ENCODE measurements around the gene VSIG2. TPM values are rescaled to one million over a fixed set of nuclear protein-coding genes. Genes with fewer than 3 reads are reported as not detected.

The VSIG2 gene
- total RNA-seq, 2 experiments from 2014 or later = 0.31 to 0.34 TPM

- peaks cover 6% of the 10 kb centered on the region for H3K4me1 Mint-ChIP-seq (ENCODE audit: low read depth)
- ChIA-PET POLR2A (interaction anchor here (1.5 kb wide), 1 partner anchor 11 kb away, joined by 4 read pairs; no protein-coding TSS in a partner anchor), CTCF (interaction anchor here (1.3 to 8.3 kb wide), 16 partner anchors 8 to 115 kb away, joined by 3 to 107 read pairs (median 6); partner anchors contain the start of genes ESAM, SIAE and SPA17)
- peaks cover 1% of the 10 kb centered on the region for H3K36me3 Mint-ChIP-seq
- H3K4me3 Mint-ChIP-seq = peak overlapping the region; percentile 87
- peak overlapping the region; percentile 2 for H3K27ac Mint-ChIP-seq
- intact Hi-C loops (cut with micrococcal nuclease) = loop anchor here (1.0 to 5.0 kb wide), 6 partner anchors 51 to 765 kb away; partner anchors contain the start of genes CCDC15, ROBO3 and TBRG1
- H3K27me3 Mint-ChIP-seq = no peaks in the 10 kb centered on the region
- no peaks in the 10 kb centered on the region for H3K9me3 Mint-ChIP-seq
- no peak for DNase-seq
Observed at GRCh38 chr11:124747406-124748099, 4.5 kb downstream of the VSIG2 start.

GRCh38 chr11:124746621-124747243 lies 5.3 kb downstream of the VSIG2 start:
- peaks cover 6% of the 10 kb centered on the region for H3K4me1 Mint-ChIP-seq (ENCODE audit: low read depth)
- peaks cover 1% of the 10 kb centered on the region for H3K36me3 Mint-ChIP-seq
- no peaks in the 10 kb centered on the region for H3K27me3 Mint-ChIP-seq
- intact Hi-C loops (cut with micrococcal nuclease) = loop anchor here (1.0 to 5.0 kb wide), 9 partner anchors 12 to 766 kb away; partner anchors contain the start of genes CCDC15, ROBO3, SIAE and SPA17
- peak overlapping the region; percentile 89 for H3K27ac Mint-ChIP-seq
- H3K9me3 Mint-ChIP-seq = no peaks in the 10 kb centered on the region
- peak overlapping the region; percentile 87 for H3K4me3 Mint-ChIP-seq
- ChIA-PET POLR2A (interaction anchor here (1.0 to 2.0 kb wide), 4 partner anchors 12 to 73 kb away, joined by 3 to 9 read pairs (median 6); partner anchors contain the start of genes MSANTD2, SIAE and SPA17), CTCF (interaction anchor here (0.5 to 8.3 kb wide), 25 partner anchors 9 to 395 kb away, joined by 3 to 107 read pairs (median 5); partner anchors contain the start of genes ESAM, SIAE and SPA17)
- peak; percentile 85 for DNase-seq

GRCh38 chr11:124745835-124746620 lies 6.0 kb downstream of the VSIG2 start:
- peak; percentile 61 for DNase-seq
- ChIA-PET CTCF (interaction anchor here (0.5 to 8.3 kb wide), 27 partner anchors 9 to 396 kb away, joined by 3 to 107 read pairs (median 5); partner anchors contain the start of genes ESAM, SIAE and SPA17), POLR2A (interaction anchor here (1.0 to 2.0 kb wide), 4 partner anchors 13 to 73 kb away, joined by 3 to 9 read pairs (median 6); partner anchors contain the start of genes MSANTD2, SIAE and SPA17)
- Mint-ChIP-seq H3K9me3 (no peaks in the 10 kb centered on the region), H3K36me3 (peaks cover 1% of the 10 kb centered on the region), H3K27ac (peak overlapping the region; percentile 89), H3K27me3 (peaks cover 1% of the 10 kb centered on the region), H3K4me3 (peak overlapping the region; percentile 87), H3K4me1 (ENCODE audit: low read depth) (peaks cover 6% of the 10 kb centered on the region)
- intact Hi-C loops (cut with micrococcal nuclease) = loop anchor here (1.0 to 5.0 kb wide), 8 partner anchors 12 to 766 kb away; partner anchors contain the start of genes CCDC15, ROBO3, SIAE and SPA17

- peaks cover 1% of the 10 kb centered on the region for H3K36me3 Mint-ChIP-seq
- peak overlapping the region; percentile 46 for H3K4me3 Mint-ChIP-seq
- ChIA-PET POLR2A (interaction anchor here (1.9 to 2.0 kb wide), 2 partner anchors 55 to 72 kb away, joined by 9 read pairs; partner anchors contain the start of genes MSANTD2, SIAE and SPA17), CTCF (interaction anchor here (0.6 to 8.3 kb wide), 9 partner anchors 9 to 131 kb away, joined by 3 to 107 read pairs (median 5); partner anchors contain the start of genes ESAM, SIAE and SPA17)
- peaks cover 1% of the 10 kb centered on the region for H3K27me3 Mint-ChIP-seq
- intact Hi-C loops (cut with micrococcal nuclease) = loop anchor here (5.0 kb wide), 3 partner anchors 122 to 767 kb away; partner anchors contain the start of genes CCDC15 and ROBO3
- H3K27ac Mint-ChIP-seq = no peak overlapping the region
- H3K4me1 Mint-ChIP-seq (ENCODE audit: low read depth) = peaks cover 11% of the 10 kb centered on the region
- no peak for DNase-seq
- H3K9me3 Mint-ChIP-seq = no peaks in the 10 kb centered on the region
Observed at GRCh38 chr11:124745270-124745834, 6.7 kb downstream of the VSIG2 start.

DNA sequence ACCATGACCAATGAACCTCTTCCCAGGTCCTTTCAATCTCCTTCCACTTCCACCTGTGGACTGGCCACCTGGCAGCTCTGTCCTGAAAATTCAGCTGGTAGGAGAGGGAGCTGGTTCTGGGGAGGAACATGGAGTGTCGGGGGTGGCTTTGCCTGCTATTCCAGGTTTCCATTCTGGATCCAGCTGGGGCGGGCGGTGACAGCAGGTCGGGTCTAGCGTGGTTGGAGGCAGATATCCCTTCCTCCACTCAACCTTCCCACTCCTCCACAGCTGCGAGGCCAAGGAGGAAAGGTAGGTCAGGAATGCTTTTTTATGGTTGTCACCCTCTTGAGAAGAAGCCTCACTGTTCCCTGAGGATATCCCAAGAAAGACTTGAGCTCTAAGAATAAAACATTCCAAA lies 9.0 kb downstream of the VSIG2 start:
- H3K27ac Mint-ChIP-seq = no peak overlapping the region
- H3K4me3 Mint-ChIP-seq = no peak overlapping the region
- no peak for DNase-seq
- peaks cover 3% of the 10 kb centered on the region for H3K27me3 Mint-ChIP-seq
- no peaks in the 10 kb centered on the region for H3K9me3 Mint-ChIP-seq
- ChIA-PET POLR2A (no interaction called here), CTCF (interaction anchor here (1.1 to 8.3 kb wide), 2 partner anchors 19 to 113 kb away, joined by 3 to 107 read pairs; partner anchors contain the start of gene ESAM)
- intact Hi-C loops (cut with micrococcal nuclease) = no loop called here
- H3K4me1 Mint-ChIP-seq (ENCODE audit: low read depth) = peaks cover 16% of the 10 kb centered on the region
- H3K36me3 Mint-ChIP-seq = peaks cover 1% of the 10 kb centered on the region

DNA sequence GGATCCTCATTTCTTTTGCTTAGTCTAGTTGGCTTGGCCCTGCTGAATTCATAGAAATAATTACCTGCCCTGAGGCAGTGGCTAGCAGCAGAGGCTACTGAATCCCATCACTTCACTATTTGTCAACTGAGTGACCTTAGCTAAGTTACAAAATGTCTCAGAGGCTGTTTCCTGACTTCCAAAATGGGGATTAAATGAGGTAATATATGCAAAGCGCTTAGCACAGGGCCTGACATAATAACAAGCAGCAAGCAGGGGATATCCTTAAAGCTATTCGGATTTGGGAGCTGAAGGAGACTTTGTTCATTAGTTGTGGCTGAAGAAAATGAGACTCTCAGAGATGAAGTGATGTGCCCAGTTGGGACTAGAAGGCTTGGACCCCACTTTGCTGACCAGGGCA lies 9.5 kb downstream of the VSIG2 start:
- ChIA-PET CTCF (interaction anchor here (0.6 to 8.3 kb wide), 3 partner anchors 19 to 113 kb away, joined by 3 to 107 read pairs (median 3); partner anchors contain the start of gene ESAM), POLR2A (no interaction called here)
- peaks cover 1% of the 10 kb centered on the region for H3K36me3 Mint-ChIP-seq
- no peak overlapping the region for H3K27ac Mint-ChIP-seq
- intact Hi-C loops (cut with micrococcal nuclease) = no loop called here
- H3K9me3 Mint-ChIP-seq = no peaks in the 10 kb centered on the region
- H3K27me3 Mint-ChIP-seq = peaks cover 3% of the 10 kb centered on the region
- H3K4me3 Mint-ChIP-seq = no peak overlapping the region
- no peak for DNase-seq
- H3K4me1 Mint-ChIP-seq (ENCODE audit: low read depth) = peaks cover 16% of the 10 kb centered on the region

- H3K36me3 Mint-ChIP-seq = peaks cover 1% of the 10 kb centered on the region
- peaks cover 3% of the 10 kb centered on the region for H3K27me3 Mint-ChIP-seq
- ChIA-PET CTCF (interaction anchor here (0.6 to 2.0 kb wide), 8 partner anchors 15 to 136 kb away, joined by 3 to 7 read pairs (median 4); partner anchors contain the start of gene TBRG1), POLR2A (interaction anchor here (1.6 kb wide), 1 partner anchor 66 kb away, joined by 3 read pairs; no protein-coding TSS in a partner anchor)
- H3K4me3 Mint-ChIP-seq = peak overlapping the region; percentile 79
- intact Hi-C loops (cut with micrococcal nuclease) = loop anchor here (1.0 kb wide), 4 partner anchors 23 to 71 kb away; partner anchors contain the start of genes MSANTD2, SIAE and SPA17
- H3K9me3 Mint-ChIP-seq = no peaks in the 10 kb centered on the region
- peak; percentile 82 for DNase-seq
- H3K27ac Mint-ChIP-seq = no peak overlapping the region
- H3K4me1 Mint-ChIP-seq (ENCODE audit: low read depth) = peaks cover 13% of the 10 kb centered on the region
Observed at GRCh38 chr11:124740277-124740882, 11.7 kb downstream of the VSIG2 start.

DNA sequence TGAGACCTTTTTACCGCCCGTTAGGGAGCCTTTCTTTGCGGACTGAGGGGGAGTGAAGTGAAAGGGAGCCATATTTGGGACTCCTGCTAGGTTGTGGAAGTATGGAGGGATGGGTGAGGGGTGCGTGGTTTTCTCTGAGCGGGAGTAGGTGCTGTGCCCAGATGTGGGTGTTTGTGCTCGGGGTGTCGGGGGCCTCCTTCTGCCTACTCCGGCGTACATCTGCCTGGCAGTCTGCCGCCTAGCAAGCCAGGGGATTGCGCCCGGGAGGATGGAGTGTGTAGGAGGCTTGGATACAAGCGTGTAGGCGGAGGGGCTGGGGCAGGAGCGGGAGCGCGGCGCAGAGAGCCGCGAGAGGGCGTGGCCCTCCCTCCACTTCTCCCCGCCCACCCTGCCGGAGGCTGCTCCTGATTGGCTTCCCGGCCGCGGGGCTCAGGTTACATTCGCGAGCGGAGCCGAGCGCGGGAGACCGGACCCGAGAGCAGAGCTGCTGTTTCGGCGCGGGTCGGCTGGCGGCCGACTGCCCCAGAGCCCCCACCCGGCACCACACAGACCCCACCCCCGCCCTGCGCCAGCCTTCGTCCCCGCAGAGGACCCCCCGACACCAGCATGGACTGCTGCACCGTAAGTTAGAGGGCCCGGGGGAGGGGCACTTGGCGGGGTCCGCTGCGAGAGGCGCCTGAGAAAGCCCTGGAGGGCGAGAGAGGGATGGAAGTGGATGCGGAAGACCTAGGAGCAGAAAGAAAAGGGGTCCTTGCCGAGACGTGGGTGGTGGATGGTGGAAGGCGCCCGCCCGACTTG lies 12.4 kb downstream of the VSIG2 start, which contains the start of gene NRGN:
NRGN (plus strand) TSS at position 464 of the 798 bp plus-strand sequence; CDS start at position 607, 143 bp downstream.
- H3K27me3 Mint-ChIP-seq = peaks cover 3% of the 10 kb centered on the region
- CTCF ChIA-PET = interaction anchor here (1.3 to 2.0 kb wide), 5 partner anchors 16 to 137 kb away, joined by 3 to 7 read pairs (median 4); partner anchors contain the start of gene TBRG1
- H3K4me1 Mint-ChIP-seq (ENCODE audit: low read depth) = peaks cover 10% of the 10 kb centered on the region
- peak within 1 kb of the TSS; percentile 79 for H3K4me3 Mint-ChIP-seq
- POLR2A ChIA-PET = interaction anchor here (1.6 kb wide), 1 partner anchor 67 kb away, joined by 3 read pairs; no protein-coding TSS in a partner anchor
- intact Hi-C loops (cut with micrococcal nuclease) = loop anchor here (1.0 kb wide), 4 partner anchors 24 to 70 kb away; partner anchors contain the start of genes MSANTD2, SIAE and SPA17
- no peak within 1 kb of the TSS for H3K27ac Mint-ChIP-seq
- peak; percentile 91 for DNase-seq
- no peaks in the 10 kb centered on the region for H3K36me3 Mint-ChIP-seq
- H3K9me3 Mint-ChIP-seq = no peaks in the 10 kb centered on the region

DNA sequence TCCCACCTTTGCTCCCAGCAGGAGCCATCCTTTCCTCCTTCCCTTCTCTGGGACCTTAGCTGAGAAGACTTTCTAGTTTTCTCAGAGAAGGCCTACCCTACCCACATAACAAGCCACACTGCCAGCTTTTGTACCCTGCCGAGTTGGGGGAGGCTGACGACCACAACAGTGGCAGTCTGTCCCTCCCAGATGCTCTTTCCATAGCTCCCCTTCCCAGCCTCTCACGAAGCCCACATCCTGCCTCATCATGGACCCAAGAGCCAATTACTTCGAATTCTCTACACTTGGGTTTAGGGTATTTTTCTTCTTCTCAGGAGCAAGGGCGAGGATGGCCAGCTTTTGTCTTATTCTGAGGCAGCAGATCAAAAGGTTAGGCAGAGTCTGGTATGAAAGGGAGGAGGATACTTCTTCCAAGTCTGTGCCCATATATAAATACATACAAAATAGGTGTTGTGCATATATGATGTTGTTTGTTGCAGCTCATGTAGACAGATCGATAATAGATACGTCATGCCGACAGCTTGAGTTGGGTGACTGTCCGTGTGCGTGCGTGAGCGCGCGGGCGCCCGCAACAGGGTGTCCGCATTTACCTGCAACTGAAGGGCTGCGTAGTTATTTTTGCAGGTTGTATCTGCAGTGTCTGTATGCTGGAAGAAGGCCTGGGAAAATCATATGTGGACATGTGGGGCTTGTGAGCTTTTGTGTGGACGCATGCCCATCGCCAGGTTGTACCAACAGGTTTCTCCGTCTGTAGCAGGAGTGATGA lies 13.2 kb downstream of the VSIG2 start:
- no peak overlapping the region for H3K27ac Mint-ChIP-seq
- no peaks in the 10 kb centered on the region for H3K36me3 Mint-ChIP-seq
- POLR2A ChIA-PET = interaction anchor here (1.6 kb wide), 1 partner anchor 67 kb away, joined by 3 read pairs; no protein-coding TSS in a partner anchor
- H3K9me3 Mint-ChIP-seq = no peaks in the 10 kb centered on the region
- no peak for DNase-seq
- intact Hi-C loops (cut with micrococcal nuclease) = no loop called here
- H3K4me3 Mint-ChIP-seq = peak overlapping the region; percentile 79
- CTCF ChIA-PET = interaction anchor here (0.6 to 2.0 kb wide), 4 partner anchors 10 to 137 kb away, joined by 3 to 5 read pairs (median 4); no protein-coding TSS in a partner anchor
- peaks cover 10% of the 10 kb centered on the region for H3K4me1 Mint-ChIP-seq (ENCODE audit: low read depth)
- peaks cover 3% of the 10 kb centered on the region for H3K27me3 Mint-ChIP-seq

Measured in activated CD4-positive, alpha-beta memory T cell treated with anti-CD3 and anti-CD28 coated beads for 36 hours (primary cell).